ENCODE results near the gene DKK3. TPM values are rescaled to one million over a fixed set of nuclear protein-coding genes. Genes with fewer than 3 reads are reported as not detected.

The DKK3 gene
- polyA plus RNA-seq, 2 of the 4 experiments (the other 2 are of a cell fraction) = 18.4 to 20.8 TPM

GRCh38 chr11:12020546-12020945 lies 12.1 kb upstream of the DKK3 start:
- FAIRE-seq (no peak), ATAC-seq (no peak), DNase-seq (ENCODE audit: low read depth in 1 of 2, low spot score in 1 of 2) (no peak)
- Histone ChIP-seq H3K4me2 (no peak overlapping the region), H3K4me1 (no peaks in the 10 kb centered on the region), H3K4me3 (no peak overlapping the region), H3K27ac (no peak overlapping the region), H3K9me3 (peaks cover 23% of the 10 kb centered on the region)
- ChIA-PET POLR2A (no interaction called here), CTCF (interaction anchor here (1.2 to 2.0 kb wide), 4 partner anchors 9 to 54 kb away, joined by 3 to 6 read pairs (median 4); no protein-coding TSS in a partner anchor)
- whole genome bisulfite sequencing (ENCODE audit: missing lambda C conversion rate) = 46% methylated on average over 2 of the region's 2 CpGs
- TF ChIP-seq HOXB13 (CRISPR knock-in tag; IDR thresholded peaks at IDR 0.05; ENCODE audit: low read depth) (no peak), HMGXB4 (CRISPR knock-in tag; IDR thresholded peaks at IDR 0.05; ENCODE audit: borderline replicate concordance) (no peak), EP300 (IDR thresholded peaks at IDR 0.05) (no peak)

GRCh38 chr11:12019866-12020416 lies 11.5 kb upstream of the DKK3 start:
- no peak overlapping the region for H3K4me2 ChIP-seq
- no peaks in the 10 kb centered on the region for H3K4me1 ChIP-seq
- TF ChIP-seq EHF (CRISPR knock-in tag; IDR thresholded peaks at IDR 0.05) (no peak), ZSCAN20 (CRISPR knock-in tag; IDR thresholded peaks at IDR 0.05) (no peak), RNF2 (IDR thresholded peaks at IDR 0.05; ENCODE audit: borderline replicate concordance, low read depth) (no peak)
- CTCF ChIA-PET = interaction anchor here (1.3 to 2.0 kb wide), 2 partner anchors 9 to 54 kb away, joined by 3 to 6 read pairs; no protein-coding TSS in a partner anchor
- WGBS (ENCODE audit: missing lambda C conversion rate) = 58% methylated on average over 3 of the region's 3 CpGs
- FAIRE-seq (no peak), DNase-seq (ENCODE audit: low read depth in 1 of 2, low spot score in 1 of 2) (no peak), ATAC-seq (no peak)
- H3K4me3 ChIP-seq = no peak overlapping the region
- POLR2A ChIA-PET = no interaction called here
- no peak overlapping the region for H3K27ac ChIP-seq
- H3K9me3 ChIP-seq = peaks cover 23% of the 10 kb centered on the region

- Histone ChIP-seq H3K27ac (no peak overlapping the region), H3K4me1 (no peaks in the 10 kb centered on the region), H3K4me2 (no peak overlapping the region), H3K4me3 (no peak overlapping the region), H3K9me3 (peaks cover 19% of the 10 kb centered on the region)
- ATAC-seq = no peak
- POLR2A ChIA-PET = no interaction called here
- no peak for FAIRE-seq
- no peak for DNase-seq (ENCODE audit: low read depth in 1 of 2, low spot score in 1 of 2)
- no peak for TF ChIP-seq TP53 (CRISPR knock-in tag; IDR thresholded peaks at IDR 0.05)
- TF ChIP-seq REST (IDR thresholded peaks at IDR 0.05) = no peak
- TF ChIP-seq ZFP36 (IDR thresholded peaks at IDR 0.05; ENCODE audit: borderline replicate concordance, partially characterized antibody) = no peak
- TF ChIP-seq BCL3 (IDR thresholded peaks at IDR 0.05) = no peak
- no peak for TF ChIP-seq PBX3 (IDR thresholded peaks at IDR 0.05)
- TF ChIP-seq ZSCAN20 (CRISPR knock-in tag; IDR thresholded peaks at IDR 0.05) = no peak
- TF ChIP-seq BHLHE40 (IDR thresholded peaks at IDR 0.05; ENCODE audit: low read depth, low read length) = no peak
- no peak for TF ChIP-seq CHD4 (IDR thresholded peaks at IDR 0.05; ENCODE audit: borderline replicate concordance)
- no peak for TF ChIP-seq CEBPB (IDR thresholded peaks at IDR 0.05)
- no peak for TF ChIP-seq EHMT2 (IDR thresholded peaks at IDR 0.05; ENCODE audit: low read depth)
- no peak for TF ChIP-seq POLR2AphosphoS2 (conservative IDR thresholded peaks at IDR 0.05; ENCODE audit: low read length)
- no peak for TF ChIP-seq KDM1A (IDR thresholded peaks at IDR 0.05; ENCODE audit: low read depth)
- no peak for TF ChIP-seq TFCP2L1 (CRISPR knock-in tag; IDR thresholded peaks at IDR 0.05)
- no peak for TF ChIP-seq NPAS2 (CRISPR knock-in tag; IDR thresholded peaks at IDR 0.05; ENCODE audit: borderline replicate concordance)
- no peak for TF ChIP-seq ELK1 (IDR thresholded peaks at IDR 0.05; ENCODE audit: low read depth, low read length)
- no peak for TF ChIP-seq MYC (IDR thresholded peaks at IDR 0.05; ENCODE audit: borderline replicate concordance, low read length)
- no peak for TF ChIP-seq SREBF2 (IDR thresholded peaks at IDR 0.05)
- TF ChIP-seq RCOR1 (IDR thresholded peaks at IDR 0.05; ENCODE audit: low read depth, low read length) = no peak
- TF ChIP-seq EHF (CRISPR knock-in tag; IDR thresholded peaks at IDR 0.05) = no peak
- CTCF ChIA-PET = interaction anchor here (0.8 to 2.0 kb wide), 5 partner anchors 10 to 263 kb away, joined by 3 to 6 read pairs (median 4); no protein-coding TSS in a partner anchor
- 79% methylated on average over 9 of the region's 9 CpGs for WGBS (ENCODE audit: missing lambda C conversion rate)
These were observed 10.9 kb upstream of the DKK3 start for GRCh38 chr11:12019337-12019736.

Data from A549 (cell line).